Activated CD4-positive, alpha-beta T cell treated with anti-CD3 and anti-CD28 coated beads for 36 hours (primary cell): ENCODE results near the gene ATXN1. TPM values are rescaled to one million over a fixed set of nuclear protein-coding genes. Genes with fewer than 3 reads are reported as not detected.

Experiments used
- ATAC-seq: fragments of 200-7000 bp; cut with Tn5 transposase; one replicate; pipeline ENCODE4 v1.10.0; 2021; ENCODE audit warnings: mild to moderate bottlenecking, moderate library complexity
- CTCF ChIA-PET: fragments of 350-600 bp; sonication (Branson Sonifier 250); formaldehyde crosslinking; loops from one replicate; lab custom pipeline; 2021; ENCODE audit warnings: antibody characterized with exemption; lab: Charles Lee
- POLR2A ChIA-PET: fragments of 350-600 bp; sonication (Branson Sonifier 250); formaldehyde crosslinking; loops from one replicate; lab custom pipeline; 2021; ENCODE audit warnings: antibody characterized with exemption, inconsistent platforms; lab: Charles Lee
- DNase-seq: peaks from one replicate; pipeline ENCODE4 v3.0.0-alpha.2; 2020
- H3K27ac Mint-ChIP-seq: one replicate; pipeline ENCODE4 v1.8.0; 2021; ENCODE audit warnings: mixed read lengths
- H3K27me3 Mint-ChIP-seq: one replicate; pipeline ENCODE4 v1.8.0; 2021; ENCODE audit warnings: mixed read lengths
- H3K36me3 Mint-ChIP-seq: one replicate; pipeline ENCODE4 v1.8.0; 2021; ENCODE audit warnings: low read depth, mixed read lengths
- H3K4me1 Mint-ChIP-seq: one replicate; pipeline ENCODE4 v1.8.0; 2021; ENCODE audit warnings: mixed read lengths
- H3K4me3 Mint-ChIP-seq: one replicate; pipeline ENCODE4 v1.8.0; 2021; ENCODE audit warnings: mild to moderate bottlenecking, moderate library complexity, mixed read lengths
- H3K9me3 Mint-ChIP-seq: one replicate; pipeline ENCODE4 v1.8.0; 2021; ENCODE audit warnings: low read depth, mixed read lengths
- intact Hi-C, 2 experiments: fragments of 100-400 bp; cut with DNase I in 1 of 2; cut with micrococcal nuclease in 1 of 2; formaldehyde crosslinking; loops; one replicate each; pipeline versions ENCODE4 v1.14.2 to v1.15.1; 2022 to 2024; cut with DNase I, micrococcal nuclease
- total RNA-seq, 2 experiments: library from RNA; stranded (reverse); gene quantifications; one replicate each; pipeline ENCODE4 v1.2.3, GENCODE V29; 2021

The ATXN1 gene
- total RNA-seq, 2 experiments from 2014 or later = 19.8 to 22.8 TPM

DNA sequence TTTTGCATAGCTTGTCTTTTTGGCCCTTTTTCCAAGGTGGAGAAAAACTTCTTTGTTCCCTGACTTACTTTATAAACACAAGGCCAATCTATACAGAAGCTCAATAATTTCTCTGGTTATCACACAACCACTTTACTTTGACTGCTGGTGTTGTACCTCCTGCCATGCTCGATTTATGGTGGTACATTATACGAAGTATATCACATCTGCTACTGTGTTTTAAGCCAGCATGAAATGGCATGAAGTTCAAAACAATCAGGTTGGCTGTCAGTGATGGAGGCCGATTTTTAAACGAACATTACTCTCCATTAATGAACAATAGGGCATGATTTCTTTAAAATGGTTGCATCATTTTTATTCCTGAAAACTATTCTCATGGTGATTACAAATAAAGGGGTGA lies 21.0 kb upstream of the ATXN1 start:
- CTCF ChIA-PET = interaction anchor here (0.6 to 1.6 kb wide), 4 partner anchors 9 to 135 kb away, joined by 3 read pairs; no protein-coding TSS in a partner anchor
- H3K4me1 Mint-ChIP-seq = no peaks in the 10 kb centered on the region
- H3K9me3 Mint-ChIP-seq = no peaks in the 10 kb centered on the region
- no peak for ATAC-seq
- H3K4me3 Mint-ChIP-seq = no peak overlapping the region
- intact Hi-C loops = no loop called here
- POLR2A ChIA-PET = no interaction called here
- no peak for DNase-seq
- peaks cover 2% of the 10 kb centered on the region for H3K27me3 Mint-ChIP-seq
- H3K27ac Mint-ChIP-seq = no peak overlapping the region
- no peaks in the 10 kb centered on the region for H3K36me3 Mint-ChIP-seq

GRCh38 chr6:16781348-16782169 lies 20.3 kb upstream of the ATXN1 start:
- ATAC-seq (no peak), DNase-seq (no peak)
- ChIA-PET CTCF (interaction anchor here (0.6 to 1.6 kb wide), 4 partner anchors 8 to 265 kb away, joined by 3 to 4 read pairs (median 3); no protein-coding TSS in a partner anchor), POLR2A (no interaction called here)
- no peaks in the 10 kb centered on the region for H3K4me1 Mint-ChIP-seq
- H3K4me3 Mint-ChIP-seq = no peak overlapping the region
- intact Hi-C loops = no loop called here
- H3K27ac Mint-ChIP-seq = no peak overlapping the region
- H3K27me3 Mint-ChIP-seq = peaks cover 2% of the 10 kb centered on the region
- no peaks in the 10 kb centered on the region for H3K9me3 Mint-ChIP-seq
- H3K36me3 Mint-ChIP-seq = no peaks in the 10 kb centered on the region

- Mint-ChIP-seq H3K27me3 (peaks cover 2% of the 10 kb centered on the region), H3K9me3 (no peaks in the 10 kb centered on the region), H3K4me3 (no peak overlapping the region), H3K4me1 (no peaks in the 10 kb centered on the region), H3K27ac (no peak overlapping the region), H3K36me3 (no peaks in the 10 kb centered on the region)
- DNase-seq (no peak), ATAC-seq (no peak)
- CTCF ChIA-PET = no interaction called here
- POLR2A ChIA-PET = no interaction called here
- intact Hi-C loops = no loop called here
Measured at GRCh38 chr6:16778521-16778920, 17.3 kb upstream of the ATXN1 start.

GRCh38 chr6:16777794-16778193 lies 16.5 kb upstream of the ATXN1 start:
- DNase-seq (no peak), ATAC-seq (no peak)
- ChIA-PET POLR2A (interaction anchor here (0.7 kb wide), 1 partner anchor 70 kb away, joined by 6 read pairs; no protein-coding TSS in a partner anchor), CTCF (no interaction called here)
- H3K27me3 Mint-ChIP-seq = peaks cover 2% of the 10 kb centered on the region
- no peaks in the 10 kb centered on the region for H3K9me3 Mint-ChIP-seq
- H3K4me3 Mint-ChIP-seq = no peak overlapping the region
- H3K27ac Mint-ChIP-seq = no peak overlapping the region
- intact Hi-C loops = no loop called here
- no peaks in the 10 kb centered on the region for H3K4me1 Mint-ChIP-seq
- H3K36me3 Mint-ChIP-seq = no peaks in the 10 kb centered on the region

DNA sequence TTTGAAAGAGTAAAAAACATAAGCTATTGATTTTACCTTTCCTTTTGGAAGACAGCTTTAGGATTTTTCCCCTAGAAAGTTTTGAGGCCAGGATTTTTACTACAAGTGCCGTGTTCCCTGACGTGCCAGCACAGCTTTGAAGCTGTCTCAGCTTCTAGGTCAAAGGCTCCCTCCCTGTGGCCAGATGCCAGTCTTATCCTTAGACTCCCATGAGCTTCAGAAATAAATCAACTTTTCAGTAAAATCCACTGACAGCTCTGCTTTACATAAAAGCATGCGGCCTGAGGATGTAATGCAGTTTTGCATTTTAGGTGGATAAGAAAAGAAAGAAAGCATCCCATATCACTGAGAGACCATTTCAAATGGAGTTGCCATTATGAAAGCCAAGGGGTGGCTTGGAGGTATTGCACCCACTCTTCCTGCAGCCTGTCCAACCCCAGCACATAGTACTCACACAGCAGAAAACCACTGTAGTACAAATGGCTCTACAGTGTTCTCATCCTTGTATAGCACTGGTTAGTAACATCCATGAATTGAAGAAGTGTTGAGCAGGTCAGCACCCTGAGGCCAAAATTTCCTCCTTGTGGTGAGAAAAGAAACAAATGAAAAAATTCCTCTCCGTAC lies 15.2 kb upstream of the ATXN1 start:
- Mint-ChIP-seq H3K4me3 (no peak overlapping the region), H3K27ac (no peak overlapping the region), H3K4me1 (peaks cover under 1% of the 10 kb centered on the region), H3K36me3 (no peaks in the 10 kb centered on the region), H3K27me3 (peaks cover 2% of the 10 kb centered on the region), H3K9me3 (no peaks in the 10 kb centered on the region)
- intact Hi-C loops = no loop called here
- ATAC-seq = no peak
- ChIA-PET CTCF (interaction anchor here (0.7 to 5.1 kb wide), 6 partner anchors 9 to 446 kb away, joined by 3 to 32 read pairs (median 4); no protein-coding TSS in a partner anchor), POLR2A (no interaction called here)
- DNase-seq = no peak

DNA sequence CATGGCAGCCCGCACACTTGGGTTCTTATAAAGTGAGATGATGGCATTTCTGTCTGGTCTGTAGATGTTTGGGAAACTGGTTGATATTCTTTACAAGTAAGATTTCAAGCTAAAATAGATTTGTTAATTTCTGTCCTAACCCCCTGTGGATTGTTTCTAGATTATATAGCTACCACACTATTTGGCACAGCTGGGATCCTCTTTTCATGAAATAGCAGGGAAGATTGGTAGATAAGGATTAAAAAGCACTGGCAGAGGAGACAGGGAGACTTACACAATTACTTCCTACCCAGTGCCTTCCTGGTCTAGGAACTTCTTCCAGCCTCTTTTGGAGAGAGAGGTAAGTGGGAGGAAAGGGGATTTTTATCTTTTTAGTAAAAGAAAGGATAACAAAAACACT lies 13.2 kb upstream of the ATXN1 start:
- no peak overlapping the region for H3K27ac Mint-ChIP-seq
- H3K4me1 Mint-ChIP-seq = peaks cover 19% of the 10 kb centered on the region
- H3K27me3 Mint-ChIP-seq = peaks cover 2% of the 10 kb centered on the region
- no peaks in the 10 kb centered on the region for H3K9me3 Mint-ChIP-seq
- H3K4me3 Mint-ChIP-seq = no peak overlapping the region
- POLR2A ChIA-PET = interaction anchor here (0.6 kb wide), 1 partner anchor 175 kb away, joined by 4 read pairs; no protein-coding TSS in a partner anchor
- DNase-seq (no peak), ATAC-seq (no peak)
- intact Hi-C loops = no loop called here
- H3K36me3 Mint-ChIP-seq = no peaks in the 10 kb centered on the region
- CTCF ChIA-PET = interaction anchor here (0.6 to 5.1 kb wide), 6 partner anchors 10 to 363 kb away, joined by 3 to 32 read pairs (median 5); no protein-coding TSS in a partner anchor

- Mint-ChIP-seq H3K36me3 (no peaks in the 10 kb centered on the region), H3K4me3 (no peak overlapping the region), H3K27ac (no peak overlapping the region), H3K4me1 (peaks cover 29% of the 10 kb centered on the region), H3K9me3 (no peaks in the 10 kb centered on the region), H3K27me3 (peaks cover 2% of the 10 kb centered on the region)
- DNase-seq = no peak
- intact Hi-C loops = no loop called here
- no peak for ATAC-seq
- POLR2A ChIA-PET = interaction anchor here (0.6 kb wide), 1 partner anchor 37 kb away, joined by 6 read pairs; no protein-coding TSS in a partner anchor
- CTCF ChIA-PET = interaction anchor here (0.8 to 5.1 kb wide), 9 partner anchors 9 to 488 kb away, joined by 3 to 32 read pairs (median 3); no protein-coding TSS in a partner anchor
Measured at GRCh38 chr6:16773362-16773761, 12.1 kb upstream of the ATXN1 start.

- H3K36me3 Mint-ChIP-seq = no peaks in the 10 kb centered on the region
- CTCF ChIA-PET = interaction anchor here (0.6 to 2.2 kb wide), 41 partner anchors 9 to 528 kb away, joined by 3 to 11 read pairs (median 3); partner anchors contain the start of gene ATXN1
- H3K4me3 Mint-ChIP-seq = no peak overlapping the region
- DNase-seq (peak; percentile 89), ATAC-seq (peak; percentile 70)
- H3K27ac Mint-ChIP-seq = no peak overlapping the region
- peaks cover 49% of the 10 kb centered on the region for H3K4me1 Mint-ChIP-seq
- POLR2A ChIA-PET = no interaction called here
- H3K27me3 Mint-ChIP-seq = no peaks in the 10 kb centered on the region
- no peaks in the 10 kb centered on the region for H3K9me3 Mint-ChIP-seq
- intact Hi-C loops = loop anchor here in 1 of 2 experiments (1.0 kb wide), 1 partner anchor 439 kb away; no protein-coding TSS in a partner anchor
Measured at GRCh38 chr6:16770701-16771569, 9.7 kb upstream of the ATXN1 start.

DNA sequence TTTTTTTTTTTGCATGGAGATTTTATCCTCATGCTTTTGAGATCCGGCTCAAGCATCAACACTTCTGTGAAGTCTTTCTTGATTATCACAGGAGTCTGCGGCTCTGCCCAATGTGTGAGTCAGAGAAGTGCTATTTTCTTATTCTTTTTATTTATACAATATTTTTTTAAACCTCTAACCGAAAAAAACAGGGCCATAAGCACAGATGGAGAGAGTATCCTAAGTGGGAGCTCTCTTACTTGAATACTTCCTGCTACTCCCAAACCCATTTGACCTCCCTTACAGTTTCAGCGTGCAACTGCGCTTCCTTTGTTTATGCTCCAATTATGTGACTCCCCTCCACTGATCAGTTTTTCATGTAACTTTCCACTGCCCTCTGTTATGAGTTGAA lies 8.7 kb upstream of the ATXN1 start:
- intact Hi-C loops = loop anchor here in 1 of 2 experiments (5.0 kb wide), 1 partner anchor 67 kb away; no protein-coding TSS in a partner anchor
- CTCF ChIA-PET = interaction anchor here (1.0 to 1.6 kb wide), 12 partner anchors 30 to 527 kb away, joined by 3 to 11 read pairs (median 4); no protein-coding TSS in a partner anchor
- ATAC-seq = no peak

DNA sequence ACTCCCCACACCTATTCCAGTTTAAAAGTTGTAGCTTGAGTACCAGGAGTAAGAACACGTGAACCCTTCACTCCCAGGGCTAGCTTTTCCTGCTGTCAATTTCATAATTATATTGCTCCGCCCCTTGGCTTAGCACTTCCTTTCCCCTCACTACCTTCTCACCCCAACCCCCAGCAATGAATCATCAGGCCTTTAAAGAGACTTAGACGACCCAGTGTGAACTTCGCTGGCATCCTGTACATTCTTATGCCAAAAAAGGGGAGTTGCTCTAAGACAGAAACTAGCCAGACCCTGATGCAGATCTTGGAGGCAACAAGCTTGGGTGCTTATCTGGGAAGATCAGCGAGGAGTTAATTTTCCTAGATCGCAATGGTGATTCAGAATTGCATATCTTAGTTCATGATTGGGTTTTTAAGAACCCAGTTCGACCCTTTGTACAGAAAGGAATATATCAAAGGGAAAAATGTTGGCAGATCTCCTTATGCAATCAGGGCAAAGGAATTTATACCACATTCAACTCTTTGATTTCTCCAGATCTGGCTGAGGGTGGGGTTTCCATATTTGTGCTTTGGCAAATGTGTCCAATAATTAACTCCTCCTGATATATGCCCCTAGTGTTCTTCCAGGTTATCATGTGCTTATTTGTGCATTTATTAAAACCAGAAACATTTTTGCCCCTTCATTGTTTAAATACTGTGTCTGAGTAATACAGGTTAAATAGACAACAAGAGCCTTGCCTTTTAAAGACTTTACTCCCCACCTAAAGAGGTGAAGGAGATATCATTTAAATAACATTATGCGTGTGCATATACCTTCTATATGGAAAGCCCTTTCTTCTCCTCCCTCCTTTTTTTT lies 8.1 kb upstream of the ATXN1 start:
- no peak overlapping the region for H3K4me3 Mint-ChIP-seq
- peaks cover 64% of the 10 kb centered on the region for H3K4me1 Mint-ChIP-seq
- DNase-seq (peak; percentile 77), ATAC-seq (peak; percentile 84)
- H3K27ac Mint-ChIP-seq = no peak overlapping the region
- H3K36me3 Mint-ChIP-seq = no peaks in the 10 kb centered on the region
- H3K9me3 Mint-ChIP-seq = no peaks in the 10 kb centered on the region
- POLR2A ChIA-PET = interaction anchor here (0.6 kb wide), 1 partner anchor 114 kb away, joined by 4 read pairs; no protein-coding TSS in a partner anchor
- no peaks in the 10 kb centered on the region for H3K27me3 Mint-ChIP-seq
- intact Hi-C loops = loop anchor here in 1 of 2 experiments (5.0 kb wide), 1 partner anchor 68 kb away; no protein-coding TSS in a partner anchor
- CTCF ChIA-PET = interaction anchor here (0.8 to 3.1 kb wide), 10 partner anchors 14 to 1337 kb away, joined by 3 to 19 read pairs (median 4); no protein-coding TSS in a partner anchor

More for the DNA sequence above, 8.7 kb upstream of the ATXN1 start:
- Mint-ChIP-seq H3K4me1 (peaks cover 58% of the 10 kb centered on the region), H3K36me3 (no peaks in the 10 kb centered on the region), H3K27ac (no peak overlapping the region), H3K27me3 (no peaks in the 10 kb centered on the region), H3K9me3 (no peaks in the 10 kb centered on the region), H3K4me3 (no peak overlapping the region)
- DNase-seq = no peak
- POLR2A ChIA-PET = no interaction called here
